Endothelial cell of umbilical vein (primary cell): ENCODE data around the gene ZNF398. TPM values are rescaled to one million over a fixed set of nuclear protein-coding genes. Genes with fewer than 3 reads are reported as not detected.

Experiments used
- BruUV-seq: library from RNA; stranded (reverse); fragments of 400-500 nt; replicated peaks from 2 replicates; lab custom pipeline; 2021; lab: Mats Ljungman, UMichigan
- CTCF ChIA-PET: fragments of 300-600, 350-600 bp; sonication (Branson Sonifier 250); formaldehyde crosslinking; loops from one replicate; lab custom pipeline; 2021; ENCODE audit warnings: antibody characterized with exemption, inconsistent platforms; lab: Charles Lee
- POLR2A ChIA-PET: fragments of 300-600, 350-600 bp; sonication (Branson Sonifier 250); formaldehyde crosslinking; loops from one replicate; lab custom pipeline; 2021; ENCODE audit warnings: antibody characterized with exemption, inconsistent platforms; lab: Charles Lee
- DNase-seq: peaks from one replicate; pipeline ENCODE4 v3.0.0-alpha.2; 2011; ENCODE audit warnings: low read depth, low spot score
- FAIRE-seq: peaks from 2 replicates; lab custom pipeline; 2011; peaks lifted over from hg19 to GRCh38; lab: Jason Lieb, UNC
- H2AFZ ChIP-seq: 2 replicates; pipeline ENCODE4 v1.6.0; 2012; ENCODE audit warnings: low read depth, low read length, control low read depth, inconsistent platforms
- H3K27ac ChIP-seq: 2 replicates; pipeline ENCODE4 v1.5.1; 2011; ENCODE audit warnings: low read depth, mild to moderate bottlenecking, control low read depth, low read length, moderate library complexity; ENCODE audit not compliant: insufficient read depth
- H3K27me3 ChIP-seq, 2 experiments: 2 replicates each; pipeline versions ENCODE4 v1.6.0 to v1.6.1; 2011; ENCODE audit warnings: low read length in 2 of 2, mixed read lengths in 1 of 2; ENCODE audit not compliant: control insufficient read depth in 2 of 2, insufficient read depth in 2 of 2
- H3K36me3 ChIP-seq, 2 experiments: 2 replicates in 1 of 2; 3 replicates in 1 of 2; pipeline ENCODE4 v1.5.1; 2011; ENCODE audit warnings: low read length in 2 of 2, mild to moderate bottlenecking in 1 of 2, moderate library complexity in 1 of 2; ENCODE audit not compliant: control insufficient read depth in 2 of 2, insufficient read depth in 2 of 2; ENCODE audit errors: extremely low read depth in 1 of 2
- H3K4me1 ChIP-seq: 3 replicates; pipeline ENCODE4 v1.5.1; 2011; ENCODE audit warnings: mild to moderate bottlenecking, low read length; ENCODE audit not compliant: control insufficient read depth, insufficient read depth; ENCODE audit errors: extremely low read depth
- H3K4me2 ChIP-seq: 2 replicates; pipeline ENCODE4 v1.6.1; 2011; ENCODE audit warnings: low read length, control low read depth, mixed read lengths; ENCODE audit not compliant: insufficient read depth
- H3K4me3 ChIP-seq, 3 experiments: fragments of 200-600 bp in 1 of 3; sonication (generic), shearing (Covaris generic) in 1 of 3; replicated peaks in 1 of 3; 2 replicates each; pipeline ENCODE4 v1.5.1; 2011 to 2016; ENCODE audit warnings: control low read depth in 3 of 3, low read length in 3 of 3, mild to moderate bottlenecking in 2 of 3, inconsistent platforms in 1 of 3, low read depth in 1 of 3, moderate library complexity in 1 of 3; ENCODE audit not compliant: insufficient read depth in 1 of 3
- H3K79me2 ChIP-seq: 2 replicates; pipeline ENCODE4 v1.6.0; 2012; ENCODE audit warnings: low read length, inconsistent platforms; ENCODE audit not compliant: control insufficient read depth, insufficient read depth
- H3K9ac ChIP-seq: replicated peaks from 2 replicates; pipeline ENCODE3; 2011; ENCODE audit warnings: low read length, control low read depth; ENCODE audit not compliant: insufficient read depth; ENCODE audit errors: extremely low read depth
- H3K9me1 ChIP-seq: replicated peaks from 3 replicates; pipeline ENCODE4 v1.6.0; 2011; ENCODE audit warnings: mild to moderate bottlenecking, low read length; ENCODE audit not compliant: control insufficient read depth, insufficient read depth; ENCODE audit errors: extremely low read depth
- H3K9me3 ChIP-seq: replicated peaks from 2 replicates; pipeline ENCODE4 v1.5.1; 2012; ENCODE audit warnings: low read length, inconsistent platforms; ENCODE audit not compliant: control insufficient read depth, insufficient read depth
- H4K20me1 ChIP-seq: replicated peaks from 2 replicates; pipeline ENCODE3; 2011; ENCODE audit warnings: mild to moderate bottlenecking, low read length; ENCODE audit not compliant: control insufficient read depth, insufficient read depth; ENCODE audit errors: extremely low read depth
- CTCF ChIP-seq, 2 donors: IDR thresholded peaks; 1 replicate in 1 of 2; 2 replicates in 1 of 2; pipeline ENCODE4 v1.5.1; 2011; ENCODE audit warnings: low read length in 2 of 2, mild to moderate bottlenecking in 2 of 2, moderate library complexity in 2 of 2, control low read depth in 1 of 2, inconsistent platforms in 1 of 2, low read depth in 1 of 2; ENCODE audit not compliant: insufficient read depth in 1 of 2; ENCODE audit errors: extremely low read depth in 1 of 2
- EZH2 ChIP-seq: IDR thresholded peaks from 2 replicates; pipeline ENCODE4 v1.6.1; 2012; ENCODE audit warnings: borderline replicate concordance, low read depth, mild to moderate bottlenecking, moderate library complexity, low read length, inconsistent platforms; ENCODE audit not compliant: severe bottlenecking
- GATA2 ChIP-seq: IDR thresholded peaks from 2 replicates; pipeline ENCODE4 v1.7.0; 2011; ENCODE audit warnings: low read depth, mild to moderate bottlenecking, moderate library complexity, mixed read lengths, low read length; ENCODE audit not compliant: insufficient read length, insufficient read depth
- JUN ChIP-seq: IDR thresholded peaks from 2 replicates; pipeline ENCODE4 v1.6.1; 2011; ENCODE audit warnings: borderline replicate concordance, low read depth; ENCODE audit not compliant: insufficient read length, insufficient read depth
- MAX ChIP-seq: IDR thresholded peaks from 2 replicates; pipeline ENCODE4 v1.6.1; 2011; ENCODE audit not compliant: insufficient read depth, insufficient read length
- MYC ChIP-seq: IDR thresholded peaks from one replicate; pipeline ENCODE4 v1.6.1; 2011; ENCODE audit warnings: mild to moderate bottlenecking, low read depth, low read length
- POLR2A ChIP-seq: IDR thresholded peaks from 2 replicates; pipeline ENCODE4 v1.6.1; 2012; ENCODE audit warnings: low read depth, mild to moderate bottlenecking, control low read depth, low read length
- POLR2AphosphoS5 ChIP-seq: IDR thresholded peaks from 2 replicates; pipeline ENCODE4 v1.6.1; 2012; ENCODE audit warnings: low read depth, mild to moderate bottlenecking, control low read depth, low read length, moderate library complexity; ENCODE audit not compliant: insufficient read depth
- dilution Hi-C: fragments of 300-500 bp; cut with MboI; formaldehyde crosslinking; loops from one replicate; pipeline ENCODE4 v1.15.0; 2019; ENCODE audit warnings: low sequenced_read_pairs; ENCODE audit not compliant: extremely low pct_ligation_motif_present
- intact Hi-C: fragments of 100-400 bp; cut with micrococcal nuclease; formaldehyde crosslinking; loops from one replicate; pipeline ENCODE4 v1.10.0; 2022
- polyA plus RNA-seq, 4 experiments: library from polyadenylated mRNA; depleted of rRNA in 3 of 4; stranded (reverse) in 3 of 4; unstranded in 1 of 4; fragments of >200 nt; gene quantifications; 2 replicates each; pipeline versions ENCODE4 v1.2.1 to v1.2.3, GENCODE V29; 2011 to 2012; ENCODE audit warnings: missing spikeins in 1 of 4
- total RNA-seq: library from RNA; stranded (reverse); gene quantifications from 2 replicates; pipeline ENCODE4 v1.2.3, GENCODE V29; 2021

ZNF398 gene
- total and polyA plus RNA-seq, 2 donors (not counting 3 experiments of a cell fraction or from before 2014, with no cell fraction given): 7.5 to 10.6 TPM

GRCh38 chr7:149156898-149157297 lies 9.6 kb downstream of the ZNF398 start:
- H3K36me3 ChIP-seq: peaks cover 2% of the 10 kb centered on the region in 2 experiments
- H3K79me2 ChIP-seq: peaks cover 24% of the 10 kb centered on the region
- H3K4me2 ChIP-seq: no peak overlapping the region
- TF ChIP-seq EZH2 (no peak), MAX (no peak), GATA2 (no peak), POLR2AphosphoS5 (no peak), JUN (no peak), CTCF (IDR thresholded peaks at IDR 0.05; ENCODE audit: extremely low read depth in 1 of 2, insufficient read depth in 1 of 2, low read depth in 1 of 2, low read length in 2 of 2) (no peak), MYC (no peak), POLR2A (no peak)
- FAIRE-seq (no peak), DNase-seq (no peak)
- H3K9me1 ChIP-seq: no peaks in the 10 kb centered on the region
- no peaks in the 10 kb centered on the region for H3K9me3 ChIP-seq
- CTCF ChIA-PET: interaction anchor here (1.4 kb wide), 1 partner anchor 10 kb away, joined by 4 read pairs; the partner anchor contains the start of gene ZNF398
- H3K27me3 ChIP-seq: no peaks in the 10 kb centered on the region
- no peaks in the 10 kb centered on the region for H4K20me1 ChIP-seq
- no peak overlapping the region for H3K9ac ChIP-seq
- intact Hi-C loops (no loop called here), dilution Hi-C loops (no loop called here)
- no peak overlapping the region for H3K4me3 ChIP-seq
- H2AFZ ChIP-seq: no peak overlapping the region
- H3K4me1 ChIP-seq: peaks cover 8% of the 10 kb centered on the region
- POLR2A ChIA-PET: no interaction called here
- no peak overlapping the region for H3K27ac ChIP-seq
- no TSS peak for BruUV-seq
